Subcutaneous abdominal adipose tissue (tissue), 5 donors: Measurements from ENCODE around the gene DCDC2B.
"Not testable (repeated sequence)": the region's sequence is repeated elsewhere in the genome, so short reads cannot be mapped to it uniquely, and the experiment has no call there.

Experiments
- H3K27ac ChIP-seq: one replicate; pipeline ENCODE4 v1.7.0; 2013; ENCODE audit warnings: low read depth, mild to moderate bottlenecking, inconsistent platforms, low read length, moderate library complexity
- H3K27me3 ChIP-seq, 5 donors: one replicate each; pipeline ENCODE4 v1.7.0; 2013; ENCODE audit warnings: low read length in 5 of 5, inconsistent platforms in 1 of 5; ENCODE audit not compliant: control insufficient read depth in 5 of 5, insufficient read depth in 4 of 5
- H3K36me3 ChIP-seq, 5 donors: one replicate each; pipeline ENCODE4 v1.7.0; 2013; ENCODE audit warnings: low read length in 5 of 5; ENCODE audit not compliant: control insufficient read depth in 5 of 5, insufficient read depth in 5 of 5
- H3K4me1 ChIP-seq, 5 donors: one replicate each; pipeline ENCODE4 v1.7.0; 2013; ENCODE audit warnings: low read length in 5 of 5, mild to moderate bottlenecking in 3 of 5, moderate library complexity in 1 of 5; ENCODE audit not compliant: control insufficient read depth in 5 of 5, insufficient read depth in 5 of 5
- H3K4me3 ChIP-seq, 5 donors: one replicate each; pipeline ENCODE4 v1.7.0; 2013; ENCODE audit warnings: low read length in 5 of 5, low read depth in 1 of 5
- H3K9ac ChIP-seq, 5 donors: one replicate each; pipeline ENCODE4 v1.7.0; 2013; ENCODE audit warnings: low read length in 5 of 5, mild to moderate bottlenecking in 4 of 5, moderate library complexity in 3 of 5
- H3K9me3 ChIP-seq, 5 donors: one replicate each; pipeline ENCODE4 v1.7.0; 2013; ENCODE audit warnings: low read length in 5 of 5; ENCODE audit not compliant: control insufficient read depth in 5 of 5
- donor health status: healthy.
- donor health status: healthy.
- donor health status: healthy.
- donor health status: healthy.
- donor health status: healthy.

Gene DCDC2B

GRCh38 chr1:32250893-32251716 is 42.2 kb downstream of the DCDC2B start, which contains the start of gene LCK:
Gene LCK (plus strand): TSS chr1:32251265. CDS start chr1:32274330, 23,065 bp downstream.
- peak within 1 kb of the TSS in 3 of 5 donors; percentile 6 to 38 (median 31) for H3K4me3 ChIP-seq
- H3K36me3 ChIP-seq, result no peaks in the 10 kb centered on the region
- H3K27ac ChIP-seq, result peak within 1 kb of the TSS; percentile 69
- peaks cover 8 to 70% (median 36%) of the 10 kb centered on the region in 5 donors for H3K4me1 ChIP-seq
- no peaks in the 10 kb centered on the region for H3K9me3 ChIP-seq
- peaks cover 0 to 7% (median 3%) of the 10 kb centered on the region in 5 donors for H3K27me3 ChIP-seq
- peak within 1 kb of the TSS in 2 of 5 donors; percentile 4 to 64 for H3K9ac ChIP-seq

- H3K9ac ChIP-seq, result no peak overlapping the region
- H3K4me1 ChIP-seq, result peaks cover 7 to 31% (median 17%) of the 10 kb centered on the region in 5 donors
- H3K4me3 ChIP-seq, result no peak overlapping the region
- no peak overlapping the region for H3K27ac ChIP-seq
- no peaks in the 10 kb centered on the region for H3K9me3 ChIP-seq
- H3K36me3 ChIP-seq, result no peaks in the 10 kb centered on the region
- H3K27me3 ChIP-seq, result peaks cover 0 to 8% (median 3%) of the 10 kb centered on the region in 5 donors
Observed at GRCh38 chr1:32255072-32256071, 46.5 kb downstream of the DCDC2B start.

GRCh38 chr1:32256473-32257226 is 47.8 kb downstream of the DCDC2B start:
- peaks cover 7 to 18% (median 9%) of the 10 kb centered on the region in 5 donors for H3K4me1 ChIP-seq
- H3K9me3 ChIP-seq, result no peaks in the 10 kb centered on the region
- peaks cover 0 to 5% (median 3%) of the 10 kb centered on the region in 5 donors for H3K27me3 ChIP-seq
- H3K4me3 ChIP-seq, result no peak overlapping the region
- H3K27ac ChIP-seq, result no peak overlapping the region
- H3K36me3 ChIP-seq, result no peaks in the 10 kb centered on the region
- no peak overlapping the region for H3K9ac ChIP-seq

GRCh38 chr1:32257227-32257508 is 48.3 kb downstream of the DCDC2B start:
- H3K4me3 ChIP-seq, result no peak overlapping the region
- no peak overlapping the region for H3K27ac ChIP-seq
- peaks cover 0 to 5% (median 1%) of the 10 kb centered on the region in 5 donors for H3K27me3 ChIP-seq
- H3K4me1 ChIP-seq, result peaks cover 5 to 13% (median 7%) of the 10 kb centered on the region in 5 donors
- no peaks in the 10 kb centered on the region for H3K9me3 ChIP-seq
- H3K9ac ChIP-seq, result no peak overlapping the region
- no peaks in the 10 kb centered on the region for H3K36me3 ChIP-seq

GRCh38 chr1:32263236-32263593 is 54.3 kb downstream of the DCDC2B start:
- not testable (repeated sequence) for H3K9me3 ChIP-seq, H3K27ac ChIP-seq, H3K27me3 ChIP-seq, H3K4me1 ChIP-seq, H3K9ac ChIP-seq, H3K4me3 ChIP-seq, H3K36me3 ChIP-seq

- Histone ChIP-seq H3K4me3 (no peak overlapping the region), H3K4me1 (peaks cover 0 to 5% (median 0%) of the 10 kb centered on the region in 5 donors)
Observed at GRCh38 chr1:32263744-32264143, 54.9 kb downstream of the DCDC2B start.

More at GRCh38 chr1:32263744-32264143, 54.9 kb downstream of the DCDC2B start:
- no peak overlapping the region for H3K9ac ChIP-seq
- H3K27ac ChIP-seq, result no peak overlapping the region
- no peaks in the 10 kb centered on the region for H3K36me3 ChIP-seq
- H3K27me3 ChIP-seq, result no peaks in the 10 kb centered on the region
- H3K9me3 ChIP-seq, result no peaks in the 10 kb centered on the region
